Measurements from ENCODE around the gene TOLLIP.

DNA sequence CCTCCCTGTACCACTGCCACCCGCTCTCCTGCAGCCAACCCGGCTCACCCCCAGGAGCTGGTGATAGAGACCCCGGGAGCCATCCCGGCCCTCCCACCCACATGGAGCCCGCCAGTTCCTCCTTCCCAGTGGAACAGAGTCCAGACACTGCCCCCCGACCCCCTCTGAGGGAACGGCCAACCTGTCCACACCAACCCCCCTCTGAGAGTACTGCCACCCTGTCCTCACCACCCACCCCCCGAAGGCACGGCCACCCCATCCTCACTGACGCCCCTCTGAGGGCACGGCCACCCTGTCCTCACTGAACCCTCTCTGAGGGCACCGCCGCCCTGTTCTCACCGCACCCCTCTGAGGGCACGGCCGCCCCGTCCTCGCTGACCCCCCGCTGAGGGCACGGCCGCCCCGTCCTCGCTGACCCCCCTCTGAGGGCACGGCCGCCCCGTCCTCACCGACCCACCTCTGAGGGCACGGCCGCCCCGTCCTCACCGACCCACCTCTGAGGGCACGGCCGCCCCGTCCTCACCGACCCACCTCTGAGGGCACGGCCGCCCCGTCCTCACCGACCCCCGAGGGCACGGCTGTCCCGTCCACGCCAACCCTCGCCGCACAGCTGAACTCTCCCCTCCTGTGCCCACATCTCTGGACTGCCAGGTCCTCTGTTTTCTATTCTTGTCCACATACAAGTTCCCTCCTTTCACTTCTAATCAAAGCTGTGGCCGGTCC lies 18.0 kb downstream of the TOLLIP start:
- TF ChIP-seq, protein P1, sequence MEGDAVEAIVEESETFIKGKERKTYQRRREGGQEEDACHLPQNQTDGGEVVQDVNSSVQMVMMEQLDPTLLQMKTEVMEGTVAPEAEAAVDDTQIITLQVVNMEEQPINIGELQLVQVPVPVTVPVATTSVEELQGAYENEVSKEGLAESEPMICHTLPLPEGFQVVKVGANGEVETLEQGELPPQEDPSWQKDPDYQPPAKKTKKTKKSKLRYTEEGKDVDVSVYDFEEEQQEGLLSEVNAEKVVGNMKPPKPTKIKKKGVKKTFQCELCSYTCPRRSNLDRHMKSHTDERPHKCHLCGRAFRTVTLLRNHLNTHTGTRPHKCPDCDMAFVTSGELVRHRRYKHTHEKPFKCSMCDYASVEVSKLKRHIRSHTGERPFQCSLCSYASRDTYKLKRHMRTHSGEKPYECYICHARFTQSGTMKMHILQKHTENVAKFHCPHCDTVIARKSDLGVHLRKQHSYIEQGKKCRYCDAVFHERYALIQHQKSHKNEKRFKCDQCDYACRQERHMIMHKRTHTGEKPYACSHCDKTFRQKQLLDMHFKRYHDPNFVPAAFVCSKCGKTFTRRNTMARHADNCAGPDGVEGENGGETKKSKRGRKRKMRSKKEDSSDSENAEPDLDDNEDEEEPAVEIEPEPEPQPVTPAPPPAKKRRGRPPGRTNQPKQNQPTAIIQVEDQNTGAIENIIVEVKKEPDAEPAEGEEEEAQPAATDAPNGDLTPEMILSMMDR (IDR thresholded peaks at IDR 0.05): no peak
- TF ChIP-seq EP300 (IDR thresholded peaks at IDR 0.05) (no peak), POLR2A (IDR thresholded peaks at IDR 0.05) (no peak)

All from tibial nerve (tissue), 4 donors.